Stimulated activated naive B cell treated with anti-CD40 and anti-IgM and Interleukin-4, amounts not matched to agents 10 μg/mL and 1 μg/mL and 100 μg/mL, for 72 hours (primary cell): ENCODE results near the gene SLC1A6.
"Not testable (repeated sequence)": the region's sequence is repeated elsewhere in the genome, so short reads cannot be mapped to it uniquely, and the experiment has no call there.

Experiments
- ATAC-seq, 2 donors: fragments of 150-1000 bp; cut with Tn5 transposase; replicated peaks; 2 replicates each; pipeline ENCODE4 v1.10.0; 2021; ENCODE audit warnings: moderate library complexity in 1 of 2
- DNase-seq: peaks from one replicate; pipeline ENCODE4 v3.0.0; 2021
- H3K27ac Mint-ChIP-seq: one replicate; pipeline ENCODE4 v1.8.0; 2022; ENCODE audit warnings: mild to moderate bottlenecking, mixed read lengths
- H3K27me3 Mint-ChIP-seq, 2 donors: one replicate each; pipeline ENCODE4 v1.8.0; 2022; ENCODE audit warnings: mixed read lengths in 2 of 2
- H3K36me3 Mint-ChIP-seq, 2 donors: one replicate each; pipeline ENCODE4 v1.8.0; 2022; ENCODE audit warnings: mixed read lengths in 2 of 2, mild to moderate bottlenecking in 1 of 2
- H3K4me1 Mint-ChIP-seq, 2 donors: one replicate each; pipeline ENCODE4 v1.8.0; 2022; ENCODE audit warnings: mixed read lengths in 2 of 2, mild to moderate bottlenecking in 1 of 2
- H3K4me3 Mint-ChIP-seq, 2 donors: one replicate each; pipeline ENCODE4 v1.8.0; 2022; ENCODE audit warnings: mild to moderate bottlenecking in 2 of 2, mixed read lengths in 2 of 2, moderate library complexity in 1 of 2
- H3K9me3 Mint-ChIP-seq, 2 donors: one replicate each; pipeline ENCODE4 v1.8.0; 2022; ENCODE audit warnings: mixed read lengths in 2 of 2, mild to moderate bottlenecking in 1 of 2

The SLC1A6 gene

DNA sequence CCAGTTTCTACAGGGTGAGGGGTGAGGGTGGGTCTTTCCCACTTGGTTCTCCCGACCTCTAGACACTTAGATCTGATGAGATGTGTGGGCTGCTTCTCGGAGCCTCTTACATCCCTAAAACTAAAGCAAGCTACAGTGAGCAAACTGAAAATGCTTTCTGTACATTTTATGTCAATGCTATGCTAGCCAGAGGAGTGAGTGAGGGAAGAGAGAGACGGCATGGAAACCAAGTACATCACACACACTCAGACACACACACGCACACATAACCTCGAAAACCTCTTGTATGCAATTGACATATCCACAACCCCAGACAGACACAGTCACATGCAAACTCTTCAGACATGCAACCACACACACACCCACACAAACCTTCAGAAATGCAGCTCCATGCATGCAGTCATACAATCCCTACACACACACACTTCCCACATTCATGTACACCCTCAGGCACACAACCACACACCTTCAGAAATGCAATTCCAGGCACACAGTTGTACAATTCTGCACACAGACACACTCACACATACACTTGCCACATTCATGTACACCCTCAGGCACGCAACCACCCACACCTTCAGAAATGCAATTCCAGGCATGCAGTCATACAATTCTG lies 1.4 kb downstream of the SLC1A6 start:
- DNase-seq (no peak), ATAC-seq (no peak)
- H3K27me3 Mint-ChIP-seq: peaks cover 45 to 47% of the 10 kb centered on the region in 2 donors
- H3K4me1 Mint-ChIP-seq: peaks cover 10 to 11% of the 10 kb centered on the region in 2 donors
- no peaks in the 10 kb centered on the region for H3K36me3 Mint-ChIP-seq
- no peaks in the 10 kb centered on the region for H3K9me3 Mint-ChIP-seq
- H3K27ac Mint-ChIP-seq: no peak overlapping the region
- H3K4me3 Mint-ChIP-seq: no peak overlapping the region

DNA sequence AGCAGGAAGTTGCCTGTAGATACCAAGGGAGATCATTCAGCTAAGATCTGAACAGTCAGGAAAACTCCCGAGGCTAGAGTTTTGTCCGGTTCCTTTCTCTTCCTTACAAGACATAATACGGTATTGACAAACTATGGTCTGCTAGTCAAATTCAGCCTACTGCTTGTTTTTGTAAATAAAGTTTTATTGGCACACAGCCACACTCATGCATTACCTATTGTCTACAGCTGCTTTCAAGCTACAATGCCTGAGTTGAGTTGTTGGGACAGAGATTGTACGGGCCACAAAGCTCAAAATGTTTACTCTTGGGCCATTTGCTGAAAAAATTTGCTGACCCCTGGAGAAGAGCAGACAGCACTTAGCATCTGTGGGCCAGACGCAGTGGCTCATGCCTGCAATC lies 2.5 kb downstream of the SLC1A6 start:
- Mint-ChIP-seq H3K27me3 (peaks cover 49 to 51% of the 10 kb centered on the region in 2 donors), H3K9me3 (no peaks in the 10 kb centered on the region), H3K4me3 (no peak overlapping the region), H3K4me1 (peaks cover 10 to 11% of the 10 kb centered on the region in 2 donors), H3K27ac (no peak overlapping the region), H3K36me3 (no peaks in the 10 kb centered on the region)
- ATAC-seq: no peak
- DNase-seq: no peak

DNA sequence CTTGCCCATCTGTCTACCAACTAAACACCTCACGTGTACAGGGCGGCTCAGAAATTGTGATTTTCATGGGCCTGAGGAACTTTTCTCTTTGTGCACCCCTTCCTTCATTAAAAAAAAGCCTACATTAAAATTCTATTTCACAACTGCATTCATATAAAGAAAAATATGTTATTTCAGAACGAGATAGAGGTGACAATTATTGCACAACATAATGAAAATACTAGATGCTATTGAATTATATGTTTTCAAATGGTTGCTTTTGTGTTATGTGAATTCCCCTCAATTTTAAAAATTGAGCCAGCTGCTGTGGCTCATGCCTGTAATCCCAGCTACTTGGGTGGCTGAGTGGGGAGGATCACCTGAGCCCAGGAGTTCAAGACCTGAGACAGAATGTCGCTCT lies 5.2 kb downstream of the SLC1A6 start:
- H3K9me3 Mint-ChIP-seq: no peaks in the 10 kb centered on the region
- H3K27ac Mint-ChIP-seq: no peak overlapping the region

DNA sequence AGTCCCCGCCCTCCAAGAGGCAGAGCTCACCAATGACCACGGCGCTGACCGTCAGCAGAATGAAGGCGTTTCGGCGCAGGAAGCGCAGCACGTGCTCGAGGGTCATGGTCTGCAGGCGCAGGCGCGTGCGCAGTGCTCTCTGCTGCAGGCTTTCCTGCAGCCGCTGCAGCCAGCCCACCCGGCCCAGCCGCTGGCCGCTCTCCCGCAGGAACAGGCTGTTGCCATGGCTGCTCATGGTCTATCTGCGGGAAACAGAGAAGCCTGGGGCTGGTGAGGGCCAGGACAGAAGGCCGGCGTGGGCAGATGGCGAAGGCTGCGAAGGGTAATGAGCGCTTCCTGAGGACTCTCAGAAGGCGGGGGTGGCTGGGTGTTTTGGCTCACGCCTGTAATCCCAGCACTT lies 7.0 kb downstream of the SLC1A6 start:
- H3K4me1 Mint-ChIP-seq: no peaks in the 10 kb centered on the region
- peaks cover 0 to 2% of the 10 kb centered on the region in 2 donors for H3K36me3 Mint-ChIP-seq
- H3K27ac Mint-ChIP-seq: no peak overlapping the region
- no peak for ATAC-seq
- H3K9me3 Mint-ChIP-seq: peaks cover 0 to 3% of the 10 kb centered on the region in 2 donors
- no peak overlapping the region for H3K4me3 Mint-ChIP-seq
- H3K27me3 Mint-ChIP-seq: peaks cover 40 to 42% of the 10 kb centered on the region in 2 donors
- DNase-seq: no peak

More for the DNA sequence above, 5.2 kb downstream of the SLC1A6 start:
- Mint-ChIP-seq H3K27me3 (peaks cover 43% of the 10 kb centered on the region in 2 donors), H3K4me1 (peaks cover 8 to 10% of the 10 kb centered on the region in 2 donors), H3K36me3 (no peaks in the 10 kb centered on the region), H3K4me3 (no peak overlapping the region)
- DNase-seq (no peak), ATAC-seq (no peak)

DNA sequence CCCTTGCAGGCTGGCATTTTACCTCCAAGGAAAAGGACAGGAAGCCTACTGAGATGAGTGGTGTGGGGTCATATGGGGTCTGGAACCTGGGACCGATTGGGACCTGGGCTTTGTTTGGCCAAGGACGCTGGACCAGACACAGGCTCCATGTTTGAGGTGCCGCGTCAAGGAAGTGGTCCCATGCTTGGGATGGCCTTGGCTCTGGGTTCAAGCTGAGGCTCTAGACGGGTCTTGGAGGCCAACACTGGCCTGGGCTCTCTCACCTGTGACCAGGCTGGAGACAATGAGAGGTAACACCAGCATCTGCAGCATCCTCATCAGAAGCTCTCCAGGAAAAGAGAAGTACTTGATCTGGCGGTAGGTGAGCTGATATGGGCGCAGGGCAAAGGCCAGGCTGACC lies 8.2 kb downstream of the SLC1A6 start:
- Mint-ChIP-seq H3K27me3 (peaks cover 32% of the 10 kb centered on the region in 2 donors), H3K9me3 (peaks cover 0 to 3% of the 10 kb centered on the region in 2 donors), H3K4me3 (no peak overlapping the region), H3K27ac (no peak overlapping the region), H3K4me1 (no peaks in the 10 kb centered on the region), H3K36me3 (peaks cover 0 to 2% of the 10 kb centered on the region in 2 donors)
- no peak for DNase-seq
- no peak for ATAC-seq

DNA sequence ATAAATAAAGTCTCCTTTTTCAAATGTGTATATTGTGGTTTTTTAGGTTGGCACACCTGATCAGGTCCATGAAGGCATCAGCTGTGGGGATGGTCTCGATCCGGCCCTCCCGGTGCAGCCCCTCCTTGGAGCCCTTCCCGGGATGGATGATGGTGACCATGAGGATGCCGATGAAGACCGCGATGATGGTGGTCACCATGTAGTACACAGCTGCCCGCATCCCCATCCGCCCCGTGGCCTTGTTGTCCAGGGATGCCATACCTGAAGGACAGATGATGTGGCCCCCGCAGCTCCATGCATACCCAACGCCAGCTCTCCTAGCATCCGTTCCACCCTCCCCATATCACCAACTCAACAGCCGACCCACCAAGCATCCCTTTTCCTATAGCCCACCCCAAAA lies 11.4 kb downstream of the SLC1A6 start:
- H3K27ac Mint-ChIP-seq: no peak overlapping the region
- H3K9me3 Mint-ChIP-seq: peaks cover 0 to 3% of the 10 kb centered on the region in 2 donors
- H3K27me3 Mint-ChIP-seq: peaks cover 23 to 25% of the 10 kb centered on the region in 2 donors
- no peaks in the 10 kb centered on the region for H3K4me1 Mint-ChIP-seq
- H3K4me3 Mint-ChIP-seq: no peak overlapping the region
- peaks cover 0 to 2% of the 10 kb centered on the region in 2 donors for H3K36me3 Mint-ChIP-seq
- no peak for DNase-seq
- no peak for ATAC-seq

DNA sequence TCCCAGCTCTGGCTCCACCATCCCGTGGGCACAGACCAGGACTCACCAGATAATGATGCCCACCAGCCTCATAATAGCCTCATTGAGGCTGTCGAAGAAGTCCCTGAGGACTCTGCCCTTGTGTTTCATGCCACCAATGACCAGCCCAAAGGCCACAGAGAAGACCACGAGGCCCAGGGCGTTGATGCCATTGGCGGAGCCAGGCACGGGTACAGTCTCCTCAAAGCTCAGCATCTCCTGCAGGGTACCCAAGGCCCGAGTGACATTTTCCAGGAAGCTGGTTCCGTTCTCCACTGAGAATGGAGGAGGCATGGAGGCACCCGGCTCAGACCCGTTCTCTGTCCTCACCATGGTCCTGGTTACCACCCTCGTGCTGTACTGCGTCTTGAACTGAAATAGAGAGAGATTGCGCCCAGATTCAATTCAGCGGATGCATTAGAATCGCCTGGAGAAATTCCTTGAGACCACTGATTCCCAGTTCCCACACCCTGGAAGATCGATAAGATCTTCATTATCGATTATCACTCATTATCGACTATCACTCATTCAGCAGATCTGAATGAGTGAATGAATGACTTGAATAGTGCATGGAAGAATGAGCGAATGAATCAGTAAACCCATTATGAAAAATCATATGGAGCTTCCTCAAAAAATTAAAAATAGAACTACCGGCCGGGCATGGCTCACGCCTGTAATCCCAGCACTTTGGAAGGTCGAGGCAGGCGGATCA lies 17.5 kb downstream of the SLC1A6 start:
- Mint-ChIP-seq H3K36me3 (peaks cover 0 to 3% of the 10 kb centered on the region in 2 donors), H3K9me3 (peaks cover 4 to 6% of the 10 kb centered on the region in 2 donors), H3K4me1 (no peaks in the 10 kb centered on the region), H3K27me3 (peaks cover under 1 to 6% of the 10 kb centered on the region in 2 donors), H3K27ac (no peak overlapping the region), H3K4me3 (no peak overlapping the region)
- DNase-seq (no peak), ATAC-seq (no peak)

DNA sequence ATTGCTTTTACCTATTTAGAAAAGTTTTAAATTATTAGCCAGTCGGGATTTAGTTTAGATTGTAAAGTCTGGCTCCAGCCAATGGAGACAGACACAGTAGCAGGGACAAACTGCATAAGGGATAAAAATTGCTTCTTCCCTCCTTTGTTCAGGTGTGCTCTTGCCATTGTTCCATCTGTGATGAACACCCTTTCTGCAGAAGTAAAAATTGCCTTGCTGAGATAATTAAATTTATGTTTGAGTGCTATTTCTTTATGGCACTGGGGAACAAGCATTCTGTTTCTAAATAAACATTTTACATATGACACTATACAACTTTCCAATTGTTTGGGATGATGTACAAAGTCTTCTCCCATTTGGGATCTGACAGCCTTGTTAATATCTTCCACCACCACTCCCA lies 20.4 kb downstream of the SLC1A6 start:
- no peak for ATAC-seq
- Mint-ChIP-seq H3K27me3 (peaks cover 16 to 25% of the 10 kb centered on the region in 2 donors), H3K9me3 (peaks cover 8 to 11% of the 10 kb centered on the region in 2 donors), H3K4me1 (no peaks in the 10 kb centered on the region), H3K4me3 (no peak overlapping the region), H3K36me3 (peaks cover 0 to 3% of the 10 kb centered on the region in 2 donors), H3K27ac (no peak overlapping the region)
- DNase-seq: no peak

DNA sequence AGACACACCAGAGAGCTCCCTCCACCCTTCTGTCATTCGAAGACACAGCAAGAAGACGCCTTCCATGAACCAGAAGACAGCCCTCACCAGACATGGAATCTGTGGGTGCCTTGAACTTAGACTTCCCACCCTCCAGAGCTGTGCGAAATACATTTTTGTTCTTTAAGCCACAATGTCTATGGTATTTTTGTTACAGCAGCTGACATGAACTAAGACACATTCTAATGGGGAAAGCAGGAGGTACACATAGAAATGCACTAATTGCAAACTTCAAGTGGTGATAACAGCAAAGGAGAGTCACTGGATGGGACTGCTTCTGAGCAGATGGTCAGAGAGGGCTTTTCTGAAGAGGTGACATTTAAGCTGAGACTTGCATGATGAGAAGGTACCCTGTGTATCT lies 22.2 kb downstream of the SLC1A6 start:
- H3K27ac Mint-ChIP-seq: no peak overlapping the region
- no peak overlapping the region for H3K4me3 Mint-ChIP-seq
- ATAC-seq (no peak), DNase-seq (no peak)
- H3K27me3 Mint-ChIP-seq: peaks cover 20 to 27% of the 10 kb centered on the region in 2 donors
- H3K9me3 Mint-ChIP-seq: peaks cover 8 to 11% of the 10 kb centered on the region in 2 donors
- peaks cover 0 to 3% of the 10 kb centered on the region in 2 donors for H3K36me3 Mint-ChIP-seq
- H3K4me1 Mint-ChIP-seq: no peaks in the 10 kb centered on the region

DNA sequence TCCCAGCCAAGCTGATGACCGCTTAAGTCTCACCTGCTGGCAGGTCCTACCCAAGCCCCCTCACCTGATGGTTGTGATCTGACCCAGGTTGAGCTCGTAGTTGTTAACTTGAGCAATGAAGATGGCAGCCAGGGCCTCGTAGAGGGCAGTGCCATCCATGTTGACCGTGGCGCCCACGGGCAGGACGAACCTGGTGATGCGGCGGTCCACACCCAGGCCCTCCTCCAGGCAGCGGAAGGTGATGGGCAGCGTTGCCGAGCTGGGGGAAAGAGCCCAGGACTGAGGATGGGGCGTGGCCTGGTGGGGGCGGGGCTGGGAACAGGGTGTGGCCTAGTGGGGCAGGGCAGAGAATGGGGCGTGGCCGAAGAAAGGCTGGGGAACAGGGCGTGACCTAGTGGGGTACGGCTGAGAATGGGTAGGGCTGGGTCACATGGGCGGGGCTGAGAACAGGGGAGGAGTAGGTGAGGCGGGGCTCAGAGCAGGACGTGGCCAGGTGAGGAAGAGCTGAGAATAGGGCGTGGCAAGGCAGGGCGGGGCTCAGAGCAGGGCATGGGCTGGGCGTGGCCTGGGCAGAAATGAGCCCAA lies 25.5 kb downstream of the SLC1A6 start:
- ATAC-seq: no peak
- DNase-seq: no peak

DNA sequence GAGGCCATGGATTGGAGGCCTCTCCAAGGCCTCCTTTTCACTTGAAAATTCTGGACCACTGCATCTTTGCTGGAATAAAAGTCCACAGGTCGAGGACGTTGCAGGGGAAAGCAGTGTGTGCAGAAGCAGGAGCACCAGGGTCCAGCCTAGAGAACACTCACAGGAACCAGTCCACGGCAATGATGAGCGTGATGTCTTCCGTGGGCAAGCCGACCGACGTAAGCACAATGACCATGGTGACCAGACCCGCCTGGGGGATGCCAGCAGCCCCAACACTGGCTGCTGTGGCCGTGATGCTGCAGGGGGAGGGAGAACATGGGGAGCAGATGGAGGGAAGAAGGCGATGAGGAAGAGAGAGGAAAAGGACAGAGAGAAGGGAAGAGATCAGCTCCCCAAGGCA lies 26.9 kb downstream of the SLC1A6 start:
- DNase-seq: no peak
- Mint-ChIP-seq H3K36me3 (no peaks in the 10 kb centered on the region), H3K9me3 (peaks cover 5% of the 10 kb centered on the region in 2 donors), H3K27ac (no peak overlapping the region), H3K27me3 (peaks cover 20 to 21% of the 10 kb centered on the region in 2 donors), H3K4me3 (no peak overlapping the region), H3K4me1 (no peaks in the 10 kb centered on the region)
- ATAC-seq: no peak

More for the DNA sequence above, 25.5 kb downstream of the SLC1A6 start:
- H3K27ac Mint-ChIP-seq: no peak overlapping the region
- peaks cover 20 to 21% of the 10 kb centered on the region in 2 donors for H3K27me3 Mint-ChIP-seq
- no peaks in the 10 kb centered on the region for H3K36me3 Mint-ChIP-seq
- H3K4me3 Mint-ChIP-seq: no peak overlapping the region
- peaks cover 5% of the 10 kb centered on the region in 2 donors for H3K9me3 Mint-ChIP-seq
- H3K4me1 Mint-ChIP-seq: no peaks in the 10 kb centered on the region

DNA sequence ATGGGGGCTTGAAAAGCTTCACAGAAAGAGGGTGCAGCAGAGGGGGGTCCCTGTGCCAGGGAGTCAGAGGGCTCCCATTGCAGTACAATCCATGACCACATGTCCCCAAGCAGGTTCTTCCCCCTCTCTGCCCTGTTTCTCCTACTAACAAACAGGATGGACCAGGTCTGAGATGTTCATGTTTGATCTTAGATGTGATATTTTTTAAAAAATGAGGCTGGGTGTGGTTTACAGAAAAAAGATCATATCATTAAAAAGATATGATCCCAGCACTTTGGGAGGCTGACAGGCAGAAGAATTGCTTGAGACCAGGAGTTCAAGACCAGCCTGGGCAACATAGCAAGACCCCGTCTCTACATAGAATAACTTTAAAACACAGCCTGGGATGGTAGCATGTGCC lies 29.2 kb downstream of the SLC1A6 start:
- ATAC-seq (no peak), DNase-seq (no peak)
- Mint-ChIP-seq H3K9me3 (peaks cover 2 to 4% of the 10 kb centered on the region in 2 donors), H3K4me1 (no peaks in the 10 kb centered on the region), H3K27ac (no peak overlapping the region), H3K4me3 (no peak overlapping the region), H3K36me3 (no peaks in the 10 kb centered on the region), H3K27me3 (peaks cover 6 to 7% of the 10 kb centered on the region in 2 donors)

DNA sequence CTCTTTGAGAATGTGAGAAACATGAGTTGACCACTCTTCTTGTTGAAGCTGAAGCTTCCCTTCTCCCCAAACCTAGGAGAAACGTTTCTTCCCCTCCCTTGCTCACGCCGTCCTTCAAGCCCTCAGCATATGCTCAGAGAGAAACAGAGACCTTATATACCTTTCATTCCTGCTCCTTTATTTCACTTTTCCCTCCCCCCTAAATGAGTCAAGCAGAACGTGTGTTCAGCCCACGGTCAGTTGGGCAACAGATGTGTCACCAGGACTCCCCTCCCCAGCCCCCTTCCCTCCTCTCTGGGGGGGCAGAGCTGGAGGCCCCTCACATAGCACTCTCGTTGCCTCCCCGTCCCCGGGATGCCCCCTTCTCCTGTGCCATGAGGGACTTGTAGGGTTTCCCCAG lies 29.8 kb downstream of the SLC1A6 start:
- no peak for DNase-seq
- no peak overlapping the region for H3K4me3 Mint-ChIP-seq
- no peak overlapping the region for H3K27ac Mint-ChIP-seq
- ATAC-seq: no peak
- no peaks in the 10 kb centered on the region for H3K36me3 Mint-ChIP-seq
- H3K9me3 Mint-ChIP-seq: peaks cover 2 to 4% of the 10 kb centered on the region in 2 donors
- H3K27me3 Mint-ChIP-seq: peaks cover 6 to 7% of the 10 kb centered on the region in 2 donors
- H3K4me1 Mint-ChIP-seq: peaks cover 0 to 2% of the 10 kb centered on the region in 2 donors

DNA sequence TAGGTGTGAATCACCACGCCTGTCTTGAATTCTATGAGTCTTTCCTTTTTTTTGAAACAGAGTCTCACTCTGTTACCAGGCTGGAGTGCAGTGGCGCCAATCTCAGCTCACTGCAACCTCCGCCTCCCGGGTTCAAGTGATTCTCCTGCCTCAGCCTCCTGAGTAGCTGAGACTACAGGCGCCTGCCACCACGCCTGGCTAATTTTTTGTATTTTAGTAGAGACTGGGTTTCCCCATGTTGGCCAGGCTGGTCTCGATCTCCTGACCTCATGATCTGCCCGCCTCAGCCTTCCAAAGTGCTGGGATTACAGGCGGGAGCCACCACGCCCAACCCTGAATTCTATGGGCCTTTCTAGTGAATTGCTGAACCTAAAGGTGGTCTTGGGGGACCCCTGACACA lies 30.3 kb downstream of the SLC1A6 start:
- not testable (repeated sequence) for DNase-seq, H3K4me3 Mint-ChIP-seq, H3K9me3 Mint-ChIP-seq, H3K27ac Mint-ChIP-seq, H3K4me1 Mint-ChIP-seq, H3K36me3 Mint-ChIP-seq, ATAC-seq, H3K27me3 Mint-ChIP-seq

DNA sequence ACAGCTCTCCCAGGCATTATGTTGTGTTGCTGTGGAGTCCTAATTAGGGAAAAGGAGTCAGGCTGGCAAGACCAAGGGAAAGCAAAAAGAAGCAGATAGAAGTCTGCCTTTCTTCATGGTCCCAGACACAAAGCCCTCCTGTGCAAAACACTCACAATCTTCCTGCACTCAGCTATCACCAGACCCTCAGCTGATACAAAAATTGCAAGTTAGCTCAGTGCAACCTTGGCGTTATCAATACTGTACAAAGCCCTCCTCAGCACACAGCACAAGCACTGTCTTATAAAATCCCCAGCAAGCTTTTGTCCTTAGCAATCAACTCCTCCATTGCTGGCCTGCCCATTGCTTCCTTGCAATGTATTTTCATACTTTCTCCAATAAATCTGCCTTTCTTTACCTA lies 35.2 kb downstream of the SLC1A6 start:
- DNase-seq: no peak
- H3K9me3 Mint-ChIP-seq: peaks cover 2 to 4% of the 10 kb centered on the region in 2 donors
- H3K27me3 Mint-ChIP-seq: no peaks in the 10 kb centered on the region
- no peaks in the 10 kb centered on the region for H3K36me3 Mint-ChIP-seq
- peak overlapping the region; percentile 0 for H3K27ac Mint-ChIP-seq
- H3K4me1 Mint-ChIP-seq: peaks cover 19 to 22% of the 10 kb centered on the region in 2 donors
- no peak overlapping the region for H3K4me3 Mint-ChIP-seq
- no peak for ATAC-seq
